Activated naive CD8-positive, alpha-beta T cell treated with anti-CD3 and anti-CD28 coated beads, Interleukin-2, amount 50 U/mL, for 24 hours (primary cell): ENCODE measurements around the gene SHTN1.

Experiments used
- ATAC-seq: fragments of 150-1000 bp; cut with Tn5 transposase; one replicate; pipeline ENCODE4 v1.10.0; 2021
- DNase-seq: peaks from one replicate; pipeline ENCODE4 v3.0.0; 2021
- H3K27ac Mint-ChIP-seq: one replicate; pipeline ENCODE4 v1.8.0; 2021; ENCODE audit warnings: mild to moderate bottlenecking, mixed read lengths
- H3K27me3 Mint-ChIP-seq: one replicate; pipeline ENCODE4 v1.8.0; 2021; ENCODE audit warnings: mixed read lengths
- H3K36me3 Mint-ChIP-seq: one replicate; pipeline ENCODE4 v1.8.0; 2021; ENCODE audit warnings: low read depth, mixed read lengths
- H3K4me1 Mint-ChIP-seq: one replicate; pipeline ENCODE4 v1.8.0; 2021; ENCODE audit warnings: mixed read lengths
- H3K4me3 Mint-ChIP-seq: one replicate; pipeline ENCODE4 v1.8.0; 2021; ENCODE audit warnings: mild to moderate bottlenecking, moderate library complexity, mixed read lengths
- H3K9me3 Mint-ChIP-seq: one replicate; pipeline ENCODE4 v1.8.0; 2021; ENCODE audit warnings: mixed read lengths

The SHTN1 gene

GRCh38 chr10:116915340-116915739 is 89.6 kb downstream of the SHTN1 start:
- no peaks in the 10 kb centered on the region for H3K36me3 Mint-ChIP-seq
- ATAC-seq = no peak

GRCh38 chr10:116913695-116914094 is 91.3 kb downstream of the SHTN1 start:
- ATAC-seq (no peak), DNase-seq (no peak)
- Mint-ChIP-seq H3K36me3 (no peaks in the 10 kb centered on the region), H3K27me3 (peaks cover 2% of the 10 kb centered on the region), H3K27ac (no peak overlapping the region), H3K9me3 (no peaks in the 10 kb centered on the region), H3K4me1 (no peaks in the 10 kb centered on the region), H3K4me3 (no peak overlapping the region)

More at GRCh38 chr10:116915340-116915739, 89.6 kb downstream of the SHTN1 start:
- Mint-ChIP-seq H3K4me1 (no peaks in the 10 kb centered on the region), H3K27me3 (peaks cover 4% of the 10 kb centered on the region), H3K4me3 (no peak overlapping the region), H3K27ac (no peak overlapping the region), H3K9me3 (no peaks in the 10 kb centered on the region)
- DNase-seq = no peak

DNA sequence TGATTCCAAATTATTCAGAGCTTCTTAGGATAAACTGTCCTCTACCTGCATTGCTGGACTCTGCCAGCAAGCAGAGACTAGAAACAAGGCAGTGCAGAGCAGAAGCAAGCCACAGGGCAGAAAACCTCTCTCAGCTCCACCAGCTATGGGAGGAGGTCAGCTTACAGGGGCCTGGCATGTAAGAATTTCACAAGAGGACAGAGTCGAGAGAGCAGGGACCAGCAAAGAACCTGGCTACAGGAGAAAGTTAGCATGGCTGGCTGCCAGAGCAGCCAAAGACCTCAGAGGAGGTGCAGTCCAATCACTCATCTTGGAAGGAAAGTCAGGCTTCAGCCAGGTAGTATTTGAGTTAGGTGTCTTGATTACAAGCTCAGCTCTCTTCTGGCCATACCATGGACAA is 92.8 kb downstream of the SHTN1 start:
- peaks cover 2% of the 10 kb centered on the region for H3K27me3 Mint-ChIP-seq
- no peaks in the 10 kb centered on the region for H3K4me1 Mint-ChIP-seq
- H3K27ac Mint-ChIP-seq = no peak overlapping the region
- ATAC-seq (no peak), DNase-seq (no peak)
- H3K36me3 Mint-ChIP-seq = no peaks in the 10 kb centered on the region
- H3K9me3 Mint-ChIP-seq = no peaks in the 10 kb centered on the region
- H3K4me3 Mint-ChIP-seq = no peak overlapping the region

GRCh38 chr10:116910910-116911309 is 94.1 kb downstream of the SHTN1 start:
- H3K36me3 Mint-ChIP-seq = no peaks in the 10 kb centered on the region
- H3K27me3 Mint-ChIP-seq = peaks cover 2% of the 10 kb centered on the region
- no peaks in the 10 kb centered on the region for H3K9me3 Mint-ChIP-seq
- ATAC-seq (no peak), DNase-seq (no peak)
- H3K4me3 Mint-ChIP-seq = no peak overlapping the region
- no peak overlapping the region for H3K27ac Mint-ChIP-seq
- no peaks in the 10 kb centered on the region for H3K4me1 Mint-ChIP-seq

DNA sequence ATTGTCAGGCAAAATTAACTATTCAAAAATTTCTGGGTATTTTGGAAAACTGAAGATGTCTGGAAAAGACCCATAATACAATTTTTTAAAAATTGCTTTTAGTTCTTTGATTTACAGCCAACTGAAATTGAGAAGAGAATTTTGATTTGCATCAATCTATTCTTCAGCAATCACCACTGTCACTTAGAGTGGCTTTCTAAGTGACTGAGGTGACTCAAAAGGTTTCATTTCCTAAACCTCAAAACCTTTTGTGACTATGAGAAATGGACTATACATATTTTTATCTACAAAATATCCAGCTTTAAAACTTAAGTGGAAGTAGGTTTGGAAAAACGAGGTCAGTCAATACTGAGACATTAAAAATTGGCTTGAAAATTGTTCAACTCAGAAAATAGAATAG is 95.7 kb downstream of the SHTN1 start:
- DNase-seq (no peak), ATAC-seq (no peak)
- Mint-ChIP-seq H3K9me3 (no peaks in the 10 kb centered on the region), H3K27ac (no peak overlapping the region), H3K36me3 (no peaks in the 10 kb centered on the region), H3K4me1 (no peaks in the 10 kb centered on the region), H3K4me3 (no peak overlapping the region), H3K27me3 (peaks cover under 1% of the 10 kb centered on the region)

GRCh38 chr10:116907245-116907987 is 97.6 kb downstream of the SHTN1 start:
- H3K9me3 Mint-ChIP-seq = no peaks in the 10 kb centered on the region
- no peaks in the 10 kb centered on the region for H3K4me1 Mint-ChIP-seq
- no peaks in the 10 kb centered on the region for H3K36me3 Mint-ChIP-seq
- H3K27me3 Mint-ChIP-seq = no peaks in the 10 kb centered on the region
- no peak for DNase-seq
- H3K27ac Mint-ChIP-seq = no peak overlapping the region
- no peak for ATAC-seq
- H3K4me3 Mint-ChIP-seq = no peak overlapping the region

GRCh38 chr10:116905845-116906210 is 99.2 kb downstream of the SHTN1 start:
- H3K27ac Mint-ChIP-seq = no peak overlapping the region
- no peaks in the 10 kb centered on the region for H3K9me3 Mint-ChIP-seq
- ATAC-seq = no peak
- H3K4me1 Mint-ChIP-seq = no peaks in the 10 kb centered on the region
- H3K27me3 Mint-ChIP-seq = no peaks in the 10 kb centered on the region
- no peaks in the 10 kb centered on the region for H3K36me3 Mint-ChIP-seq
- no peak overlapping the region for H3K4me3 Mint-ChIP-seq
- no peak for DNase-seq

DNA sequence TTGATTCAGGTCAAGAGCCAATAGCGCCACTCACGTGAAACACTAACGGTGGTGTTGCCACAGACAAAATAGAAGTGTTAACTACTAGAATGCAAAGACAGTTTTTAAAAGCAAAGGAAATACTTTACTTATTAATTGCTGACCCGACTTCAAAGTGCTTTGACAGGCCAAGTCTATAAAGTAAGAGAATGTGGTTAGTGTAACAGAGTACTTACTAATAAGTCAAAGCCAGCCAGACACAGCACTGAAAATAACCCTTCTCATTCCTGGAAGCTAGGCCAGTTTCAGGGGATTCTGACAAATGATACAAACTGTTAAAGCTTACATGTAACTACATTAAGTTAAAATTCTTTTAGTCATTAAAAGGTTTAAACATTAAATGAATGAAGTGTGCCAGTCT is 105.4 kb downstream of the SHTN1 start:
- Mint-ChIP-seq H3K9me3 (no peaks in the 10 kb centered on the region), H3K27ac (no peak overlapping the region), H3K36me3 (no peaks in the 10 kb centered on the region), H3K4me3 (no peak overlapping the region), H3K27me3 (no peaks in the 10 kb centered on the region), H3K4me1 (no peaks in the 10 kb centered on the region)
- no peak for DNase-seq
- ATAC-seq = no peak

DNA sequence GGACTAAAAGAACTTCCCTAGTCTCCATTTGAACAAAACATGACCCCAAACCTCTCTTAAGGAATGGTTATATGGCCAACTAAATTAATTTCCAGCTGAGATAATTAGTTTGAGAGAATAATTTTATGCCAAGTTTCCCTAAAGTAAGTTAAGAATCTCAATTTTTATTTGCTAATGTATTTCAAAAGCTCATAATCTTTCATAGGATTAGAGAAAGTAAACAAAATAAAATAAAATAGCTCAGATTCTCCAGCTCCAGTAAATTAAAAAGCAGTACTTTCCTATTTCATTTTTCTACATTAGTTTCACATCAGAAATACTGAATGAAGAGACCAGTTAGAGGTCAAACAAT is 111.3 kb downstream of the SHTN1 start:
- Mint-ChIP-seq H3K27me3 (peaks cover 20% of the 10 kb centered on the region), H3K4me3 (no peak overlapping the region), H3K27ac (no peak overlapping the region), H3K9me3 (no peaks in the 10 kb centered on the region), H3K36me3 (no peaks in the 10 kb centered on the region), H3K4me1 (no peaks in the 10 kb centered on the region)
- ATAC-seq = no peak
- DNase-seq = no peak

DNA sequence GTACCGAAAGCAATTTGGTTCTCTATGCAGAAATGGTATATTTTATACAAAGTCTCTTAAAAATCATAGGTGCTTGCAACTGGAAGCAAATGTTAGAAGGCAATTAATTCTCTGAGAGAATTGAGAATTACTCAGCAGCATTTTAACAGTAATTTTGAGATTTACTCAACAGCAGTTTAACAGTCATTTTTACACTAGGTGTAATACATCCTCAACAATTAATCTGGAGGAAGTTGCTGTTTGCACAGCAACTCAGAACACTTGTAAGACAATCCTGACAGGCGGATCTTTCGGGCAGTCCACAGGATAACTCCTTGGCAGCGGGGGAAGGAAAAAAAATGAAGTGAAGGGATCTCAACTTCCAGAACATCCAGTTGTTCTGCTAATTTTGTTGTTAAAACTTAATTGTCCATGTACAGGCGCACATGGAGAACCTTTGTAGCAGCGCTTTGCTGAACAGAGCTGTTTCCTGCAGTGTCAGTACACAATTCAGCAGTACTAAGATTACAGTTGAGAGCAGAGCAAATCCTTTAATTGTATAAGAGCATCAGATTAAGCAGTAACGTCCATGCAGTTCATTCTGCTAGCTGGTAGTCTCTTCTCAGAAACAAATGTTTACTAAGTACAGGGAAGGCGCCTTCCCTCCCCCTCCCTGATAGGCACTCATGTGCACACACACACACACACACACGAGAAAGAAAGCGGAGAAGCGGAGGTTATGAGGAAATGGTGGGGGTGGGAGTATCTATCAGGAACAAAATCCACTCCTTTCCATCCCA is 111.9 kb downstream of the SHTN1 start:
- Mint-ChIP-seq H3K27me3 (peaks cover 21% of the 10 kb centered on the region), H3K9me3 (no peaks in the 10 kb centered on the region), H3K27ac (no peak overlapping the region), H3K36me3 (no peaks in the 10 kb centered on the region), H3K4me1 (no peaks in the 10 kb centered on the region), H3K4me3 (no peak overlapping the region)
- no peak for ATAC-seq
- DNase-seq = no peak

GRCh38 chr10:116891208-116891607 is 113.8 kb downstream of the SHTN1 start:
- H3K9me3 Mint-ChIP-seq = no peaks in the 10 kb centered on the region

DNA sequence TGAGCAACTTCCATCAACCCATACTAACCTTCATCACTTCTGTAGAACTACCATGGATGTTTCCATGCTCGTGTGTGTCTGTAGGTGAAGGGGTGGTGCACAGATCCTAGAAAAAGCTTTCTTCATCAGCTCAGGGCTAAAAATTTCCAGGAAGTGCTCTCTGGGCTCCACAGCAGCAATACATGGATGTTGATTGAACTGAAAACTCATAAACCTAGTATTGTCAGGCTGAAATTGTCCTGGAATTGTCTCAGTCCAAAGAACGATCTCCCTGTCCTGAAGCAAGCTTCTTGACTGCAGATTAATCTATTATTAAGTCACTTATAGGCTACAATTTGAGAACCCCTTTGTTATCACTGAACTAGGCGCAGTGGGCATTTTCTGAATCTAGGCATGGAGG is 115.9 kb downstream of the SHTN1 start:
- no peak for ATAC-seq
- H3K4me3 Mint-ChIP-seq = no peak overlapping the region
- no peaks in the 10 kb centered on the region for H3K4me1 Mint-ChIP-seq
- H3K27ac Mint-ChIP-seq = no peak overlapping the region
- H3K9me3 Mint-ChIP-seq = no peaks in the 10 kb centered on the region
- no peaks in the 10 kb centered on the region for H3K36me3 Mint-ChIP-seq
- no peak for DNase-seq
- peaks cover 25% of the 10 kb centered on the region for H3K27me3 Mint-ChIP-seq

More at GRCh38 chr10:116891208-116891607, 113.8 kb downstream of the SHTN1 start:
- Mint-ChIP-seq H3K4me1 (no peaks in the 10 kb centered on the region), H3K36me3 (no peaks in the 10 kb centered on the region), H3K27me3 (peaks cover 25% of the 10 kb centered on the region), H3K27ac (no peak overlapping the region), H3K4me3 (no peak overlapping the region)
- no peak for DNase-seq
- no peak for ATAC-seq

- Mint-ChIP-seq H3K27me3 (peaks cover 25% of the 10 kb centered on the region), H3K4me3 (no peak overlapping the region), H3K36me3 (no peaks in the 10 kb centered on the region), H3K4me1 (no peaks in the 10 kb centered on the region), H3K27ac (no peak overlapping the region), H3K9me3 (no peaks in the 10 kb centered on the region)
- ATAC-seq (no peak), DNase-seq (no peak)
These were observed 116.5 kb downstream of the SHTN1 start for GRCh38 chr10:116888380-116889055.

DNA sequence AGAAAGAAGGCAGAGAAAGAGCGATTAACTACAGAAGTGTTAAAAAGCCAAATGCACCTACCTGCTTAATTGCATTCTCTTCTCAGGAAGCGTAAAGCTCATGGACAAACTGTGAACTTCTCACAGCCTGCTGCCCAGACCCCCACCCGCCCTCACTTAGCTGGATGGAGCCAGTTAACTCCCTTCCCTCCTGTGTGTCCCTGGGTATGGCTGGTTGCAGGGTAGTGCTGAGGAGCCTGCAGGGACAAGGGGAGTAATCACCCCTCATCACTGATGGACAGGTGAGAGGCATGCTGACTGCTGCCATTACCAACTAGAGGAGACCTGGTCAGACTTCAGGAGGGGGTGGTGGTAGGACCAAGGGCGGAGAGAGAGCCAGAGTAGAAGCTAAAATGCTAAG is 118.2 kb downstream of the SHTN1 start:
- H3K4me1 Mint-ChIP-seq = no peaks in the 10 kb centered on the region
- H3K4me3 Mint-ChIP-seq = no peak overlapping the region
- H3K27ac Mint-ChIP-seq = no peak overlapping the region
- ATAC-seq (no peak), DNase-seq (no peak)
- H3K9me3 Mint-ChIP-seq = no peaks in the 10 kb centered on the region
- H3K36me3 Mint-ChIP-seq = no peaks in the 10 kb centered on the region
- peaks cover 22% of the 10 kb centered on the region for H3K27me3 Mint-ChIP-seq

GRCh38 chr10:116882639-116883038 is 122.3 kb downstream of the SHTN1 start:
- H3K4me3 Mint-ChIP-seq = no peak overlapping the region
- DNase-seq (no peak), ATAC-seq (no peak)
- no peak overlapping the region for H3K27ac Mint-ChIP-seq
- no peaks in the 10 kb centered on the region for H3K4me1 Mint-ChIP-seq
- no peaks in the 10 kb centered on the region for H3K36me3 Mint-ChIP-seq
- H3K27me3 Mint-ChIP-seq = peaks cover 14% of the 10 kb centered on the region
- no peaks in the 10 kb centered on the region for H3K9me3 Mint-ChIP-seq
